ENCODE results near the gene PITX2. TPM values are rescaled to one million over a fixed set of nuclear protein-coding genes. Genes with fewer than 3 reads are reported as not detected.

Gene PITX2
- total RNA-seq, 2 donors from 2014 or later = not detected

GRCh38 chr4:110624398-110624780 is 1.5 kb upstream of the PITX2 start:
- Mint-ChIP-seq H3K27me3 (peaks cover 96% of the 10 kb centered on the region), H3K4me3 (no peak overlapping the region), H3K4me1 (peaks cover 2% of the 10 kb centered on the region), H3K36me3 (ENCODE audit: low read depth) (peaks cover 5% of the 10 kb centered on the region), H3K27ac (no peak overlapping the region)
- no peaks in the 10 kb centered on the region for H3K9me3 ChIP-seq (ENCODE audit: control insufficient read depth, low read length, poor library complexity, severe bottlenecking)
- ATAC-seq = no peak
- DNase-seq = no peak

- DNase-seq (no peak), ATAC-seq (no peak)
- no peaks in the 10 kb centered on the region for H3K9me3 ChIP-seq (ENCODE audit: control insufficient read depth, low read length, poor library complexity, severe bottlenecking)
- H3K4me3 Mint-ChIP-seq = peak overlapping the region; percentile 73
- H3K36me3 Mint-ChIP-seq (ENCODE audit: low read depth) = peaks cover 2% of the 10 kb centered on the region
- H3K27me3 Mint-ChIP-seq = peaks cover 97% of the 10 kb centered on the region
- peaks cover 2% of the 10 kb centered on the region for H3K4me1 Mint-ChIP-seq
- peak overlapping the region; percentile 5 for H3K27ac Mint-ChIP-seq
Measured at GRCh38 chr4:110623718-110624397, 981 bp upstream of the PITX2 start.

GRCh38 chr4:110621839-110622751 is 782 bp downstream of the PITX2 start:
- no peak overlapping the region for H3K27ac Mint-ChIP-seq
- no peak for DNase-seq
- peak overlapping the region; percentile 73 for H3K4me3 Mint-ChIP-seq

GRCh38 chr4:110621328-110621812 is 1.5 kb downstream of the PITX2 start:
- Mint-ChIP-seq H3K4me3 (peak overlapping the region; percentile 68), H3K36me3 (ENCODE audit: low read depth) (peaks cover 2% of the 10 kb centered on the region), H3K27me3 (peaks cover 97% of the 10 kb centered on the region), H3K27ac (no peak overlapping the region), H3K4me1 (peaks cover 2% of the 10 kb centered on the region)
- DNase-seq = no peak
- no peaks in the 10 kb centered on the region for H3K9me3 ChIP-seq (ENCODE audit: control insufficient read depth, low read length, poor library complexity, severe bottlenecking)
- no peak for ATAC-seq

More at GRCh38 chr4:110621839-110622751, 782 bp downstream of the PITX2 start:
- Mint-ChIP-seq H3K36me3 (ENCODE audit: low read depth) (peaks cover 2% of the 10 kb centered on the region), H3K4me1 (peaks cover 2% of the 10 kb centered on the region), H3K27me3 (peaks cover 97% of the 10 kb centered on the region)
- no peaks in the 10 kb centered on the region for H3K9me3 ChIP-seq (ENCODE audit: control insufficient read depth, low read length, poor library complexity, severe bottlenecking)
- no peak for ATAC-seq

- no peak overlapping the region for H3K27ac Mint-ChIP-seq
Measured at GRCh38 chr4:110620691-110621327, 2.1 kb downstream of the PITX2 start.

GRCh38 chr4:110620322-110620690 is 2.6 kb downstream of the PITX2 start:
- Mint-ChIP-seq H3K27ac (peak overlapping the region; percentile 22), H3K27me3 (peaks cover 97% of the 10 kb centered on the region), H3K36me3 (ENCODE audit: low read depth) (peaks cover 2% of the 10 kb centered on the region), H3K4me1 (peaks cover 2% of the 10 kb centered on the region), H3K4me3 (peak overlapping the region; percentile 3)
- no peak for DNase-seq
- H3K9me3 ChIP-seq (ENCODE audit: control insufficient read depth, low read length, poor library complexity, severe bottlenecking) = no peaks in the 10 kb centered on the region
- ATAC-seq = no peak

More at GRCh38 chr4:110620691-110621327, 2.1 kb downstream of the PITX2 start:
- Mint-ChIP-seq H3K4me1 (peaks cover 2% of the 10 kb centered on the region), H3K27me3 (peaks cover 97% of the 10 kb centered on the region), H3K4me3 (peak overlapping the region; percentile 4), H3K36me3 (ENCODE audit: low read depth) (peaks cover 2% of the 10 kb centered on the region)
- H3K9me3 ChIP-seq (ENCODE audit: control insufficient read depth, low read length, poor library complexity, severe bottlenecking) = no peaks in the 10 kb centered on the region
- ATAC-seq (no peak), DNase-seq (no peak)

GRCh38 chr4:110619463-110620247 is 3.2 kb downstream of the PITX2 start:
- Mint-ChIP-seq H3K4me3 (peak overlapping the region; percentile 3), H3K27me3 (peaks cover 97% of the 10 kb centered on the region), H3K36me3 (ENCODE audit: low read depth) (peaks cover 2% of the 10 kb centered on the region), H3K27ac (peak overlapping the region; percentile 22), H3K4me1 (peaks cover 2% of the 10 kb centered on the region)
- H3K9me3 ChIP-seq (ENCODE audit: control insufficient read depth, low read length, poor library complexity, severe bottlenecking) = no peaks in the 10 kb centered on the region
- DNase-seq (no peak), ATAC-seq (no peak)

- peaks cover 2% of the 10 kb centered on the region for H3K36me3 Mint-ChIP-seq (ENCODE audit: low read depth)
- H3K4me1 Mint-ChIP-seq = peaks cover 2% of the 10 kb centered on the region
- H3K27ac Mint-ChIP-seq = peak overlapping the region; percentile 61
Measured at GRCh38 chr4:110618581-110619462, 4.1 kb downstream of the PITX2 start.

GRCh38 chr4:110617646-110618580 is 5.0 kb downstream of the PITX2 start:
- no peaks in the 10 kb centered on the region for H3K9me3 ChIP-seq (ENCODE audit: control insufficient read depth, low read length, poor library complexity, severe bottlenecking)
- Mint-ChIP-seq H3K36me3 (ENCODE audit: low read depth) (peaks cover 2% of the 10 kb centered on the region), H3K27me3 (peaks cover 89% of the 10 kb centered on the region), H3K4me1 (no peaks in the 10 kb centered on the region), H3K4me3 (peak overlapping the region; percentile 8), H3K27ac (peak overlapping the region; percentile 61)
- DNase-seq (no peak), ATAC-seq (no peak)

More at GRCh38 chr4:110618581-110619462, 4.1 kb downstream of the PITX2 start:
- H3K27me3 Mint-ChIP-seq = peaks cover 96% of the 10 kb centered on the region
- no peaks in the 10 kb centered on the region for H3K9me3 ChIP-seq (ENCODE audit: control insufficient read depth, low read length, poor library complexity, severe bottlenecking)
- DNase-seq (no peak), ATAC-seq (no peak)
- H3K4me3 Mint-ChIP-seq = no peak overlapping the region

GRCh38 chr4:110617075-110617640 is 5.7 kb downstream of the PITX2 start:
- H3K4me1 Mint-ChIP-seq = no peaks in the 10 kb centered on the region
- no peaks in the 10 kb centered on the region for H3K9me3 ChIP-seq (ENCODE audit: control insufficient read depth, low read length, poor library complexity, severe bottlenecking)

More at GRCh38 chr4:110617075-110617640, 5.7 kb downstream of the PITX2 start:
- H3K27me3 Mint-ChIP-seq = peaks cover 90% of the 10 kb centered on the region
- H3K4me3 Mint-ChIP-seq = no peak overlapping the region
- H3K27ac Mint-ChIP-seq = no peak overlapping the region
- H3K36me3 Mint-ChIP-seq (ENCODE audit: low read depth) = peaks cover 2% of the 10 kb centered on the region
- no peak for ATAC-seq
- no peak for DNase-seq

Data from T-helper 17 cell (primary cell).